GM12878 (cell line): ENCODE data around the gene BCR. TPM values are rescaled to one million over a fixed set of nuclear protein-coding genes. Genes with fewer than 3 reads are reported as not detected.

Experiments
- ATAC-seq: fragments of 200-7000 bp; cut with Tn5 transposase; 3 replicates; pipeline ENCODE4 v1.9.1; 2020; ENCODE audit warnings: mild to moderate bottlenecking, moderate library complexity
- BruUV-seq: library from RNA; stranded (reverse); fragments of 400-500 nt; replicated peaks from 2 replicates; lab custom pipeline; 2021; lab: Mats Ljungman, UMichigan
- CTCF ChIA-PET: fragments of 300-600 bp; sonication (Branson Sonifier 250); formaldehyde crosslinking; extraction: SDS; loops from one replicate; lab custom pipeline; 2021; ENCODE audit warnings: inconsistent platforms; lab: Yijun Ruan, JAX
- POLR2A ChIA-PET: fragments of 350-600 bp; formaldehyde crosslinking; extraction: SDS; loops from one replicate; lab custom pipeline; 2021; ENCODE audit warnings: inconsistent platforms; lab: Charles Lee
- RAD21 ChIA-PET: fragments of 300-600 bp; sonication (Branson Sonifier 250); formaldehyde crosslinking; loops from one replicate; lab custom pipeline; 2023; ENCODE audit warnings: antibody characterized with exemption; ENCODE audit not compliant: unreplicated experiment; lab: Charles Lee
- SMC1A ChIA-PET: fragments of 300-600 bp; sonication (Branson Sonifier 250); formaldehyde crosslinking; loops from one replicate; lab custom pipeline; 2023; ENCODE audit not compliant: unreplicated experiment, uncharacterized antibody; lab: Charles Lee
- DNase-seq: peaks from one replicate; pipeline ENCODE4 v3.0.0-alpha.2; 2011; ENCODE audit warnings: low read depth, low spot score
- FAIRE-seq: peaks from 3 replicates; lab custom pipeline; 2011; peaks lifted over from hg19 to GRCh38; lab: Jason Lieb, UNC
- H2AFZ ChIP-seq: 2 replicates; pipeline ENCODE4 v1.6.0; 2011; ENCODE audit warnings: low read depth, low read length, control low read depth; ENCODE audit not compliant: control insufficient read depth
- H3K27ac ChIP-seq: 2 replicates; pipeline ENCODE4 v1.5.1; 2011; ENCODE audit warnings: control low read depth; ENCODE audit not compliant: control insufficient read depth, insufficient read depth
- H3K27me3 ChIP-seq, 2 experiments: replicated peaks in 1 of 2; 2 replicates each; pipeline versions ENCODE4 v1.6.0 to v1.6.1; 2011; ENCODE audit warnings: low read length in 1 of 2; ENCODE audit not compliant: control insufficient read depth in 2 of 2, insufficient read depth in 2 of 2
- H3K36me3 ChIP-seq, 2 experiments: 2 replicates each; pipeline ENCODE4 v1.5.1; 2011; ENCODE audit warnings: low read length in 1 of 2; ENCODE audit not compliant: control insufficient read depth in 2 of 2, insufficient read depth in 2 of 2
- H3K4me1 ChIP-seq: 2 replicates; pipeline ENCODE4 v1.6.1; 2011; ENCODE audit warnings: mild to moderate bottlenecking, low read length, moderate library complexity, mixed read lengths; ENCODE audit not compliant: control insufficient read depth, insufficient read depth
- H3K4me2 ChIP-seq: 2 replicates; pipeline ENCODE4 v1.6.0; 2011; ENCODE audit warnings: control low read depth; ENCODE audit not compliant: control insufficient read depth, insufficient read depth
- H3K4me3 ChIP-seq: fragments of 200-600 bp; sonication (generic); 2 replicates; pipeline ENCODE4 v1.5.1; 2016
- H3K79me2 ChIP-seq: 2 replicates; pipeline ENCODE4 v1.6.0; 2011; ENCODE audit warnings: low read length; ENCODE audit not compliant: control insufficient read depth, insufficient read depth
- H3K9ac ChIP-seq: 2 replicates; pipeline ENCODE4 v1.8.0; 2011; ENCODE audit warnings: low read length, control low read depth, mixed read lengths; ENCODE audit not compliant: control insufficient read depth, insufficient read depth
- H3K9me3 ChIP-seq: replicated peaks from 3 replicates; pipeline ENCODE4 v1.5.1; 2011; ENCODE audit warnings: mild to moderate bottlenecking, low read length; ENCODE audit not compliant: control insufficient read depth, insufficient read depth
- H4K20me1 ChIP-seq: 2 replicates; pipeline ENCODE4 v1.6.0; 2011; ENCODE audit not compliant: control insufficient read depth, insufficient read depth
- ATF7 ChIP-seq: fragments of 450-650 bp; IDR thresholded peaks from 2 replicates; pipeline ENCODE4 v1.6.1; 2016; ENCODE audit warnings: low read depth, mild to moderate bottlenecking
- CBFB ChIP-seq: IDR thresholded peaks from 2 replicates; pipeline ENCODE4 v1.6.1; 2016; ENCODE audit warnings: antibody characterized with exemption, low read depth
- CBX5 ChIP-seq: sonication (generic); IDR thresholded peaks from 2 replicates; pipeline ENCODE4 v1.6.1; 2016; ENCODE audit warnings: low read depth, moderate library complexity, mild to moderate bottlenecking, inconsistent platforms
- CTCF ChIP-seq, 3 experiments: IDR thresholded peaks in 2 of 3; conservative IDR thresholded peaks in 1 of 3; 2 replicates each; pipeline ENCODE4 v1.5.1; 2011; ENCODE audit warnings: low read depth in 3 of 3, low read length in 3 of 3, mild to moderate bottlenecking in 3 of 3, control low read depth in 2 of 3, moderate library complexity in 2 of 3, inconsistent platforms in 1 of 3, mixed read lengths in 1 of 3; ENCODE audit not compliant: control insufficient read depth in 2 of 3, insufficient read depth in 1 of 3; ENCODE audit errors: extremely low read depth in 1 of 3
- E2F8 ChIP-seq: fragments of 450-650 bp; IDR thresholded peaks from 2 replicates; pipeline ENCODE4 v1.6.1; 2018; ENCODE audit warnings: mild to moderate bottlenecking, low read depth, moderate library complexity; ENCODE audit not compliant: partially characterized antibody
- ETV6 ChIP-seq, 2 experiments: fragments of 450-650 bp in 1 of 2; IDR thresholded peaks in 1 of 2; conservative IDR thresholded peaks in 1 of 2; 2 replicates each; pipeline ENCODE4 v1.6.1; 2014; ENCODE audit warnings: antibody characterized with exemption in 1 of 2, borderline replicate concordance in 1 of 2, low read depth in 1 of 2, mild to moderate bottlenecking in 1 of 2, moderate library complexity in 1 of 2
- IKZF2 ChIP-seq, 2 experiments: fragments of 450-650 bp; IDR thresholded peaks; 2 replicates each; pipeline ENCODE4 v1.6.1; 2017; ENCODE audit warnings: mild to moderate bottlenecking in 2 of 2, moderate library complexity in 2 of 2
- NR2C1 ChIP-seq: fragments of 450-650 bp; IDR thresholded peaks from 2 replicates; pipeline ENCODE4 v1.6.1; 2017; ENCODE audit warnings: antibody characterized with exemption, mild to moderate bottlenecking, moderate library complexity
- PAX5 ChIP-seq: IDR thresholded peaks from 2 replicates; pipeline ENCODE4 v1.6.1; 2011; ENCODE audit warnings: low read depth, low read length, borderline replicate concordance
- POLR2AphosphoS5 ChIP-seq: IDR thresholded peaks from 2 replicates; pipeline ENCODE4 v1.6.1; 2011; ENCODE audit warnings: mild to moderate bottlenecking, low read length, inconsistent platforms
- SMARCA5 ChIP-seq: fragments of 450-650 bp; IDR thresholded peaks from 2 replicates; pipeline ENCODE4 v1.6.1; 2017; ENCODE audit warnings: mild to moderate bottlenecking
- SUZ12 ChIP-seq: fragments of 200-600 bp; sonication (generic); IDR thresholded peaks from one replicate; pipeline ENCODE4 v1.6.1; 2018; ENCODE audit warnings: antibody characterized with exemption, mild to moderate bottlenecking; ENCODE audit not compliant: unreplicated experiment
- TAF1 ChIP-seq: IDR thresholded peaks from 2 replicates; pipeline ENCODE4 v1.6.1; 2011; ENCODE audit warnings: mild to moderate bottlenecking, low read depth, low read length, borderline replicate concordance
- WRNIP1 ChIP-seq: IDR thresholded peaks from 2 replicates; pipeline ENCODE4 v1.6.1; 2011; ENCODE audit warnings: low read depth, low read length, improper control_type of control experiment, borderline replicate concordance
- YY1 ChIP-seq: IDR thresholded peaks from 2 replicates; pipeline ENCODE4 v1.6.1; 2011; ENCODE audit warnings: low read depth, mild to moderate bottlenecking, low read length
- ZNF384 ChIP-seq: IDR thresholded peaks from 2 replicates; pipeline ENCODE4 v1.6.1; 2012; ENCODE audit warnings: low read depth, mild to moderate bottlenecking, low read length, improper control_type of control experiment, borderline replicate concordance
- ZNF622 ChIP-seq: fragments of 450-650 bp; IDR thresholded peaks from 2 replicates; pipeline ENCODE4 v1.6.1; 2017; ENCODE audit warnings: mild to moderate bottlenecking, inconsistent platforms
- WGBS: methylation state at CpG from one replicate; pipeline ENCODE4 v1.1.6; 2016; ENCODE audit warnings: low lambda C conversion rate; ENCODE audit not compliant: insufficient replicate concordance, insufficient coverage; ENCODE audit errors: missing lambda C conversion rate; 5-methylcytosine and 5-hydroxymethylcytosine counted together
- in situ Hi-C: fragments of 300-500 bp; cut with MboI; formaldehyde crosslinking; loops from 9 replicates; pipeline ENCODE4 v1.14.3; 2018; ENCODE audit warnings: mixed read lengths
- intact Hi-C: fragments of 100-400 bp; cut with micrococcal nuclease; formaldehyde crosslinking; loops from one replicate; pipeline ENCODE4 v1.14.2; 2022; ENCODE audit not compliant: unreplicated experiment
- polyA plus RNA-seq, 11 experiments: library from polyadenylated mRNA; depleted of rRNA in 4 of 11; unstranded in 6 of 11; stranded (reverse) in 5 of 11; fragments of >200 nt; fragmentation: Nextera tagmentation in 4 of 11; fragmentation: Illumina TruSeq in 1 of 11; extraction: Ambion mirVana in 4 of 11; extraction: Trizol in 1 of 11; gene quantifications; 1 replicate in 1 of 11; 2 replicates in 10 of 11; pipeline versions ENCODE4 v1.2.1 to v1.2.3, GENCODE V29; 2011 to 2016; ENCODE audit warnings: inconsistent platforms in 2 of 11, missing spikeins in 2 of 11, low read depth in 1 of 11
- total RNA-seq, 4 experiments: library from RNA; depleted of rRNA in 3 of 4; stranded (reverse); fragments of >200 nt in 3 of 4; fragmentation: Illumina TruSeq in 1 of 4; extraction: Trizol in 1 of 4; gene quantifications; 2 replicates each; pipeline versions ENCODE4 v1.2.1 to v1.2.3, GENCODE V29; 2013 to 2021

BCR gene
- total and polyA plus RNA-seq, 10 of the 15 experiments (the other 5 are each of a cell fraction or from before 2014, with no cell fraction given): 1.7 to 64.7 (median 18.4) TPM

GRCh38 chr22:23291806-23292452, 111.6 kb downstream of the BCR start:
- peak overlapping the region; percentile 11; the same call in 1 of the 2 replicates for H3K27ac ChIP-seq
- H3K4me3 ChIP-seq: no peak overlapping the region
- intact Hi-C loops (no loop called here), in situ Hi-C loops (loop anchor here (25.0 kb wide), 1 partner anchor 480 kb away; no protein-coding TSS in a partner anchor)
- H3K9ac ChIP-seq: no peak overlapping the region; the same call in 1 of the 2 replicates
- 7% methylated on average over 10 of the region's 13 CpGs for WGBS
- no peaks in the 10 kb centered on the region for H4K20me1 ChIP-seq
- no TSS peak for BruUV-seq
- peak; percentile 81 for ATAC-seq
- no peaks in the 10 kb centered on the region for H3K27me3 ChIP-seq
- no peak for FAIRE-seq
- RAD21 ChIA-PET: interaction anchor here (1.1 to 1.9 kb wide), 5 partner anchors 10 to 113 kb away, joined by 3 to 5 read pairs (median 5); no protein-coding TSS in a partner anchor
- no peak overlapping the region; the same call in 1 of the 2 replicates for H3K4me2 ChIP-seq
- POLR2A ChIA-PET: interaction anchor here (0.6 to 1.2 kb wide), 2 partner anchors 20 to 115 kb away, joined by 3 to 4 read pairs; no protein-coding TSS in a partner anchor
- CTCF ChIA-PET: interaction anchor here (0.7 to 6.6 kb wide), 7 partner anchors 10 to 334 kb away, joined by 3 to 95 read pairs (median 8); partner anchors contain the start of gene BCR
- SMC1A ChIA-PET: interaction anchor here (0.8 to 2.8 kb wide), 5 partner anchors 10 to 331 kb away, joined by 3 to 10 read pairs (median 4); no protein-coding TSS in a partner anchor
- peak; percentile 39 for DNase-seq
- peaks cover 8 to 15% of the 10 kb centered on the region in 2 experiments; a peak in 3 of 4 replicates for H3K36me3 ChIP-seq
- no peaks in the 10 kb centered on the region for H3K79me2 ChIP-seq
- H3K9me3 ChIP-seq: no peaks in the 10 kb centered on the region
- no peak overlapping the region for H2AFZ ChIP-seq
- H3K4me1 ChIP-seq: peaks cover 9% of the 10 kb centered on the region
- TF ChIP-seq CBX5: no peak
- TF ChIP-seq YY1: no peak
- TF ChIP-seq POLR2AphosphoS5: no peak
- TF ChIP-seq CBFB: no peak
- no peak for TF ChIP-seq CTCF (IDR thresholded peaks at IDR 0.05 in 2 of 3, conservative IDR thresholded peaks at IDR 0.05 in 1 of 3; ENCODE audit: control insufficient read depth in 2 of 3, extremely low read depth in 1 of 3, insufficient read depth in 1 of 3, low read depth in 3 of 3, low read length in 3 of 3)
- no peak for TF ChIP-seq WRNIP1
- no peak for TF ChIP-seq TAF1
- no peak for TF ChIP-seq PAX5
- TF ChIP-seq IKZF2 (IDR thresholded peaks at IDR 0.05): no peak; a peak in 1 of 4 replicates
- TF ChIP-seq SMARCA5: peak; percentile 18; the same call in 1 of the 2 replicates
- no peak for TF ChIP-seq ETV6 (conservative IDR thresholded peaks at IDR 0.05 in 1 of 2, IDR thresholded peaks at IDR 0.05 in 1 of 2; ENCODE audit: borderline replicate concordance in 1 of 2, low read depth in 1 of 2)
- no peak for TF ChIP-seq E2F8
- no peak for TF ChIP-seq ATF7
- TF ChIP-seq ZNF622: no peak
- no peak for TF ChIP-seq NR2C1
- no peak for TF ChIP-seq ZNF384
- no peak for TF ChIP-seq SUZ12
